Endothelial cell of umbilical vein (primary cell): ENCODE data around the gene TMEM164. TPM values are rescaled to one million over a fixed set of nuclear protein-coding genes. Genes with fewer than 3 reads are reported as not detected.

ENCODE experiments used
- BruUV-seq: library from RNA; stranded (reverse); fragments of 400-500 nt; replicated peaks from 2 replicates; lab custom pipeline; 2021; lab: Mats Ljungman, UMichigan
- CTCF ChIA-PET: fragments of 300-600, 350-600 bp; sonication (Branson Sonifier 250); formaldehyde crosslinking; loops from one replicate; lab custom pipeline; 2021; ENCODE audit warnings: antibody characterized with exemption, inconsistent platforms; lab: Charles Lee
- POLR2A ChIA-PET: fragments of 300-600, 350-600 bp; sonication (Branson Sonifier 250); formaldehyde crosslinking; loops from one replicate; lab custom pipeline; 2021; ENCODE audit warnings: antibody characterized with exemption, inconsistent platforms; lab: Charles Lee
- DNase-seq: peaks from one replicate; pipeline ENCODE4 v3.0.0-alpha.2; 2011; ENCODE audit warnings: low read depth, low spot score
- FAIRE-seq: peaks from 2 replicates; lab custom pipeline; 2011; peaks lifted over from hg19 to GRCh38; lab: Jason Lieb, UNC
- H2AFZ ChIP-seq: 2 replicates; pipeline ENCODE4 v1.6.0; 2012; ENCODE audit warnings: low read depth, low read length, control low read depth, inconsistent platforms
- H3K27ac ChIP-seq: 2 replicates; pipeline ENCODE4 v1.5.1; 2011; ENCODE audit warnings: low read depth, mild to moderate bottlenecking, control low read depth, low read length, moderate library complexity; ENCODE audit not compliant: insufficient read depth
- H3K27me3 ChIP-seq, 2 experiments: 2 replicates each; pipeline versions ENCODE4 v1.6.0 to v1.6.1; 2011; ENCODE audit warnings: low read length in 2 of 2, mixed read lengths in 1 of 2; ENCODE audit not compliant: control insufficient read depth in 2 of 2, insufficient read depth in 2 of 2
- H3K36me3 ChIP-seq, 2 experiments: 2 replicates in 1 of 2; 3 replicates in 1 of 2; pipeline ENCODE4 v1.5.1; 2011; ENCODE audit warnings: low read length in 2 of 2, mild to moderate bottlenecking in 1 of 2, moderate library complexity in 1 of 2; ENCODE audit not compliant: control insufficient read depth in 2 of 2, insufficient read depth in 2 of 2; ENCODE audit errors: extremely low read depth in 1 of 2
- H3K4me1 ChIP-seq: 3 replicates; pipeline ENCODE4 v1.5.1; 2011; ENCODE audit warnings: mild to moderate bottlenecking, low read length; ENCODE audit not compliant: control insufficient read depth, insufficient read depth; ENCODE audit errors: extremely low read depth
- H3K4me2 ChIP-seq: 2 replicates; pipeline ENCODE4 v1.6.1; 2011; ENCODE audit warnings: low read length, control low read depth, mixed read lengths; ENCODE audit not compliant: insufficient read depth
- H3K4me3 ChIP-seq, 3 experiments: fragments of 200-600 bp in 1 of 3; sonication (generic), shearing (Covaris generic) in 1 of 3; replicated peaks in 1 of 3; 2 replicates each; pipeline ENCODE4 v1.5.1; 2011 to 2016; ENCODE audit warnings: control low read depth in 3 of 3, low read length in 3 of 3, mild to moderate bottlenecking in 2 of 3, inconsistent platforms in 1 of 3, low read depth in 1 of 3, moderate library complexity in 1 of 3; ENCODE audit not compliant: insufficient read depth in 1 of 3
- H3K79me2 ChIP-seq: 2 replicates; pipeline ENCODE4 v1.6.0; 2012; ENCODE audit warnings: low read length, inconsistent platforms; ENCODE audit not compliant: control insufficient read depth, insufficient read depth
- H3K9ac ChIP-seq: replicated peaks from 2 replicates; pipeline ENCODE3; 2011; ENCODE audit warnings: low read length, control low read depth; ENCODE audit not compliant: insufficient read depth; ENCODE audit errors: extremely low read depth
- H3K9me1 ChIP-seq: replicated peaks from 3 replicates; pipeline ENCODE4 v1.6.0; 2011; ENCODE audit warnings: mild to moderate bottlenecking, low read length; ENCODE audit not compliant: control insufficient read depth, insufficient read depth; ENCODE audit errors: extremely low read depth
- H3K9me3 ChIP-seq: replicated peaks from 2 replicates; pipeline ENCODE4 v1.5.1; 2012; ENCODE audit warnings: low read length, inconsistent platforms; ENCODE audit not compliant: control insufficient read depth, insufficient read depth
- H4K20me1 ChIP-seq: replicated peaks from 2 replicates; pipeline ENCODE3; 2011; ENCODE audit warnings: mild to moderate bottlenecking, low read length; ENCODE audit not compliant: control insufficient read depth, insufficient read depth; ENCODE audit errors: extremely low read depth
- FOS ChIP-seq: IDR thresholded peaks from 2 replicates; pipeline ENCODE4 v1.6.1; 2011; ENCODE audit warnings: mild to moderate bottlenecking, low read length, moderate library complexity, borderline replicate concordance; ENCODE audit not compliant: insufficient read depth
- GATA2 ChIP-seq: IDR thresholded peaks from 2 replicates; pipeline ENCODE4 v1.7.0; 2011; ENCODE audit warnings: low read depth, mild to moderate bottlenecking, moderate library complexity, mixed read lengths, low read length; ENCODE audit not compliant: insufficient read length, insufficient read depth
- JUN ChIP-seq: IDR thresholded peaks from 2 replicates; pipeline ENCODE4 v1.6.1; 2011; ENCODE audit warnings: borderline replicate concordance, low read depth; ENCODE audit not compliant: insufficient read length, insufficient read depth
- MYC ChIP-seq: IDR thresholded peaks from one replicate; pipeline ENCODE4 v1.6.1; 2011; ENCODE audit warnings: mild to moderate bottlenecking, low read depth, low read length
- POLR2A ChIP-seq: IDR thresholded peaks from 2 replicates; pipeline ENCODE4 v1.6.1; 2012; ENCODE audit warnings: low read depth, mild to moderate bottlenecking, control low read depth, low read length
- dilution Hi-C: fragments of 300-500 bp; cut with MboI; formaldehyde crosslinking; loops from one replicate; pipeline ENCODE4 v1.15.0; 2019; ENCODE audit warnings: low sequenced_read_pairs; ENCODE audit not compliant: extremely low pct_ligation_motif_present
- intact Hi-C: fragments of 100-400 bp; cut with micrococcal nuclease; formaldehyde crosslinking; loops from one replicate; pipeline ENCODE4 v1.10.0; 2022
- polyA plus RNA-seq, 4 experiments: library from polyadenylated mRNA; depleted of rRNA in 3 of 4; stranded (reverse) in 3 of 4; unstranded in 1 of 4; fragments of >200 nt; gene quantifications; 2 replicates each; pipeline versions ENCODE4 v1.2.1 to v1.2.3, GENCODE V29; 2011 to 2012; ENCODE audit warnings: missing spikeins in 1 of 4
- total RNA-seq: library from RNA; stranded (reverse); gene quantifications from 2 replicates; pipeline ENCODE4 v1.2.3, GENCODE V29; 2021
- TF ChIP-seq, protein P1 (sequence below), 2 donors: IDR thresholded peaks; 1 replicate in 1 of 2; 2 replicates in 1 of 2; pipeline ENCODE4 v1.5.1; 2011; ENCODE audit warnings: low read length in 2 of 2, mild to moderate bottlenecking in 2 of 2, moderate library complexity in 2 of 2, control low read depth in 1 of 2, inconsistent platforms in 1 of 2, low read depth in 1 of 2; ENCODE audit not compliant: insufficient read depth in 1 of 2; ENCODE audit errors: extremely low read depth in 1 of 2

The TMEM164 gene
- total and polyA plus RNA-seq, 2 donors (not counting 3 experiments of a cell fraction or from before 2014, with no cell fraction given): 12.8 to 22.2 TPM

DNA sequence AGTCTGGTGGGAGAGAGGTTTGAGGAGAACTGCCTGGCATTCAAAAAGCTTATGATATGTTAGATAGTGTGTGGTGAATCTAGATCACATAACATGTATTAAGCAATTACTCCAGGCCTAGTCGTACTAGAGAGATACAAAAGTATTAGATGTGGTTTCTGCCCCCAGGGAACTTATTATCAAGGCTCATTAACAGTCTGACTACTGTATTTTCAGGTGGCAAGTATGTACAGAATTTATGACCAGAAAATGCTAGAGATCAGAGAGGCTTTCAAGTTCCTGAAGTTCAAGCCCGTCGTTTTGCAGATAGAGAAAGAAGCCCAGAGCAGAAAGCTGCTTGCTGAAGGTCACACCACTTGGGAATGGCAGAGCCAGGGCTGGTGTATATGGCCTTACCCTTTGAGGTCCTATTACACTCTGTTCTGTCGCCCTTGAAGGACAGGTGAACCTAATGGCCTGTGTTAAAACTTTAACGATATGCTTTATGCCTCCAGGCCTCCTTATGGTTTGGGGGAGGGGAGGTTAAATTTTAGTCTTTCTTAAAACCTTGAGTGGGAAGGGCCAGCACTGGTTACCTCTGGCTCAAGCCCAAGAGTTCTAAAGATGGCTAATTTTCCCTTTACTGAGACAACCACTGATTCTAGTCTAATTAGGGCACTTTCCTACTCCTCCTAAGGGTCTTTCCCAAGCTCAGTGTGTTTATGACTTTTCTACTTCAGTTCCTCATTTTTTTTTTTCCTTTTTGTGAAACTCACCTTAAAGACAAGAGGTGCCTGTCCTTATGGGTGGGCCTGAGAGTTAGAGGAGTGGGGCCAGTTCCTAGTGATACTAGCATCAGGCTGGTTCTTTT is 19.9 kb downstream of the TMEM164 start:
- intact Hi-C loops: no loop called here
- DNase-seq: no peak
- Histone ChIP-seq H3K9me1 (no peaks in the 10 kb centered on the region), H3K27ac (no peak overlapping the region), H3K79me2 (no peaks in the 10 kb centered on the region), H3K4me3 (no peak overlapping the region), H2AFZ (no peak overlapping the region), H3K4me1 (peaks cover 27% of the 10 kb centered on the region), H4K20me1 (no peaks in the 10 kb centered on the region), H3K27me3 (no peaks in the 10 kb centered on the region), H3K9me3 (no peaks in the 10 kb centered on the region), H3K36me3 (no peaks in the 10 kb centered on the region), H3K4me2 (no peak overlapping the region), H3K9ac (no peak overlapping the region)
- no TSS peak for BruUV-seq
- TF ChIP-seq FOS (no peak), MYC (no peak), POLR2A (no peak), JUN (no peak), GATA2 (no peak)
- TF ChIP-seq, protein P1, sequence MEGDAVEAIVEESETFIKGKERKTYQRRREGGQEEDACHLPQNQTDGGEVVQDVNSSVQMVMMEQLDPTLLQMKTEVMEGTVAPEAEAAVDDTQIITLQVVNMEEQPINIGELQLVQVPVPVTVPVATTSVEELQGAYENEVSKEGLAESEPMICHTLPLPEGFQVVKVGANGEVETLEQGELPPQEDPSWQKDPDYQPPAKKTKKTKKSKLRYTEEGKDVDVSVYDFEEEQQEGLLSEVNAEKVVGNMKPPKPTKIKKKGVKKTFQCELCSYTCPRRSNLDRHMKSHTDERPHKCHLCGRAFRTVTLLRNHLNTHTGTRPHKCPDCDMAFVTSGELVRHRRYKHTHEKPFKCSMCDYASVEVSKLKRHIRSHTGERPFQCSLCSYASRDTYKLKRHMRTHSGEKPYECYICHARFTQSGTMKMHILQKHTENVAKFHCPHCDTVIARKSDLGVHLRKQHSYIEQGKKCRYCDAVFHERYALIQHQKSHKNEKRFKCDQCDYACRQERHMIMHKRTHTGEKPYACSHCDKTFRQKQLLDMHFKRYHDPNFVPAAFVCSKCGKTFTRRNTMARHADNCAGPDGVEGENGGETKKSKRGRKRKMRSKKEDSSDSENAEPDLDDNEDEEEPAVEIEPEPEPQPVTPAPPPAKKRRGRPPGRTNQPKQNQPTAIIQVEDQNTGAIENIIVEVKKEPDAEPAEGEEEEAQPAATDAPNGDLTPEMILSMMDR (IDR thresholded peaks at IDR 0.05; ENCODE audit: extremely low read depth in 1 of 2, insufficient read depth in 1 of 2, low read depth in 1 of 2, low read length in 2 of 2): no peak
- ChIA-PET POLR2A (no interaction called here), CTCF (no interaction called here)
- FAIRE-seq: no peak
- dilution Hi-C loops: no loop called here
